ENCODE measurements around the gene CHCHD6. TPM values are rescaled to one million over a fixed set of nuclear protein-coding genes. Genes with fewer than 3 reads are reported as not detected.

Gene CHCHD6
- total RNA-seq, 2 donors from 2014 or later: 8.4 to 10.9 TPM

DNA sequence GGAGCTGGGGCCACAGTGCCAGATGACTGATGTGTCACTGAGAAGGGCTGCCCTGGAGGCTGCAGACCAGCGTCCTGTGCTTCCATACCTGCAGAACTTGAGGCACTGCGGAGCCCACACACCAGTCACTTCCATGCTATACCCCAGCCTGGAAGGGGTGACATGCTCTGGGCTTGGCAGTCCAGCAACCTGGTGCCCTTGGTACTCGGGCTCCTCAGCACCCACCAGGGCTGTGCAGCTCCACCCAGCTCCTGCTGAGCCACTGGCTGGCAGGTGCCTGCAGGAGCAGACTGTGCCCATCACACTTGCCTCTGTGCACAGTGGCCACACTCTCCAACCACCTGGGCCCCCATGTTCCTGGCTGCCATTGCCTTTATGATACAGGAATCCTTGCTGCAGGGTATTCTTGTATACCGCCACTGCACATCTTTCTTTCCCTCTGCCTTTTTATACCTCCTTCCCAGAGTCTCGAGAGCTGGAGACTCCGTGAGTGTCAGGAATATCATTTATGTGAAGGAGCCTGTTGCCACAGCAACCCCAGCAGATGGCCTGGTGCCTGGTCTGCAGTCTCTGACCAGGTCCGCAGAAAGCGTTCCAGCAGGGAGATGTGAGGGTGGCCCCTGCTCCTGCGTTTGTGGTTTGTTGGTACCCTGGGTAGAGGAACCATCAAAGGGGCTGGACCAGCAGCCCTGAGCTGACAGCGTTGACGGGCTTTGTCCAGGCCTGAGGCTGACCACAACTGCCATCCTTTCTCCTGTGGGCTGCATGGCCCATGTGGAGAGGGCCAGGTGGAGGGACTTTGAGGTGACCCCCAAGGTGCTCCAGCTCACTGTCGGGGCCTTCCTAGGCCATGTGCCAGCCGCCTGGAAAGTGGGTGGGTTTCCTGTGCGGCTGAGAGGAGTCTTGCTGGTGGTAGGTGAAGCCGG is 185.5 kb downstream of the CHCHD6 start:
- H3K27me3 ChIP-seq: no peaks in the 10 kb centered on the region
- TF ChIP-seq CTCF (IDR thresholded peaks at IDR 0.05): no peak
- H3K9me3 ChIP-seq: no peaks in the 10 kb centered on the region
- DNase-seq (ENCODE audit: low spot score): no peak
- H3K27ac ChIP-seq: no peak overlapping the region
- no peaks in the 10 kb centered on the region for H3K36me3 ChIP-seq
- H3K4me1 ChIP-seq: peaks cover 0 to 9% of the 10 kb centered on the region in 2 donors
- no peak overlapping the region for H3K4me3 ChIP-seq

DNA sequence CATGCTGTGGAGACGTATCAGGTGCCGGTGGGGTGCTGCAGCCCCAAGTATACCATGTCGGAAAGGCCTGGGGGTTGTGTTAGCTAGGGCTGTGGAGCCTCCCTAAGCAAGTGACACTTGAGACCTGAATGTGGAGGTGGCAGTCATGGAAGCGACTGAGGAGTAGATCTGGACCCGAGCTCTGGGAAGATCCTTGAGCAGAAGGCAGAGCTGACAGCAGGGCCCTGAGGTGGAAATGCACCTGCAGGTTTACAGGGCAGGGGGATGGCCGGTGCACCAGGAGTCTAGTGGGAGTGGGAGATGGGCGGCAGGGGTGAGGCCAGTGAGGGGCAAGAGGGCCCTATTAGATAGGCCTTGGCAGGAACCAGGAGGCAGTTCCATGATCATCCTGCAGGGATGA is 187.1 kb downstream of the CHCHD6 start:
- TF ChIP-seq CTCF (IDR thresholded peaks at IDR 0.05): no peak
- no peaks in the 10 kb centered on the region for H3K36me3 ChIP-seq
- H3K4me1 ChIP-seq: peaks cover 0 to 20% of the 10 kb centered on the region in 2 donors
- no peaks in the 10 kb centered on the region for H3K9me3 ChIP-seq
- H3K27me3 ChIP-seq: no peaks in the 10 kb centered on the region
- DNase-seq (ENCODE audit: low spot score): no peak
- no peak overlapping the region for H3K27ac ChIP-seq
- no peak overlapping the region for H3K4me3 ChIP-seq

- no peak for DNase-seq (ENCODE audit: low spot score)
- no peak overlapping the region for H3K27ac ChIP-seq
- TF ChIP-seq CTCF (IDR thresholded peaks at IDR 0.05): no peak
- no peak overlapping the region for H3K4me3 ChIP-seq
- H3K36me3 ChIP-seq: no peaks in the 10 kb centered on the region
- H3K9me3 ChIP-seq: no peaks in the 10 kb centered on the region
- H3K4me1 ChIP-seq: peaks cover 0 to 22% of the 10 kb centered on the region in 2 donors
- no peaks in the 10 kb centered on the region for H3K27me3 ChIP-seq
These were observed 187.8 kb downstream of the CHCHD6 start for GRCh38 chr3:126891791-126892190.

GRCh38 chr3:126893651-126894050 is 189.6 kb downstream of the CHCHD6 start:
- Histone ChIP-seq H3K27ac (no peak overlapping the region), H3K36me3 (no peaks in the 10 kb centered on the region), H3K4me3 (no peak overlapping the region), H3K9me3 (no peaks in the 10 kb centered on the region), H3K4me1 (peaks cover 0 to 13% of the 10 kb centered on the region in 2 donors), H3K27me3 (no peaks in the 10 kb centered on the region)
- no peak for DNase-seq (ENCODE audit: low spot score)
- TF ChIP-seq CTCF (IDR thresholded peaks at IDR 0.05): no peak

- H3K36me3 ChIP-seq: no peaks in the 10 kb centered on the region
- no peaks in the 10 kb centered on the region for H3K9me3 ChIP-seq
- H3K4me3 ChIP-seq: no peak overlapping the region
- H3K27ac ChIP-seq: no peak overlapping the region
- DNase-seq (ENCODE audit: low spot score): no peak
- H3K27me3 ChIP-seq: no peaks in the 10 kb centered on the region
- H3K4me1 ChIP-seq: peaks cover 0 to 13% of the 10 kb centered on the region in 2 donors
- no peak for TF ChIP-seq CTCF (IDR thresholded peaks at IDR 0.05)
These were observed 190.4 kb downstream of the CHCHD6 start for GRCh38 chr3:126894475-126894874.

Measured in right atrium auricular region (tissue), 2 donors.